ENCODE measurements around the gene VDAC1. TPM values are rescaled to one million over a fixed set of nuclear protein-coding genes. Genes with fewer than 3 reads are reported as not detected.

Gene VDAC1
- total and polyA plus RNA-seq, 10 of the 15 experiments (the other 5 are each of a cell fraction or from before 2014, with no cell fraction given), result 245 to 488 (median 349) TPM

GRCh38 chr5:133968204-133968980 is 36.4 kb downstream of the VDAC1 start, which contains the start of gene C5orf15 (continued):
- TF ChIP-seq CBFB (IDR thresholded peaks at IDR 0.05; ENCODE audit: low read depth), result peak; percentile 71; the same call in 1 of the 2 replicates
- TF ChIP-seq NFYA (IDR thresholded peaks at IDR 0.05; ENCODE audit: borderline replicate concordance, low read depth, low read length), result no peak
- peak; percentile 17 for TF ChIP-seq E2F8 (IDR thresholded peaks at IDR 0.05; ENCODE audit: low read depth, partially characterized antibody)
- no peak for TF ChIP-seq IRF5 (IDR thresholded peaks at IDR 0.05; ENCODE audit: borderline replicate concordance)
- TF ChIP-seq, protein P1, sequence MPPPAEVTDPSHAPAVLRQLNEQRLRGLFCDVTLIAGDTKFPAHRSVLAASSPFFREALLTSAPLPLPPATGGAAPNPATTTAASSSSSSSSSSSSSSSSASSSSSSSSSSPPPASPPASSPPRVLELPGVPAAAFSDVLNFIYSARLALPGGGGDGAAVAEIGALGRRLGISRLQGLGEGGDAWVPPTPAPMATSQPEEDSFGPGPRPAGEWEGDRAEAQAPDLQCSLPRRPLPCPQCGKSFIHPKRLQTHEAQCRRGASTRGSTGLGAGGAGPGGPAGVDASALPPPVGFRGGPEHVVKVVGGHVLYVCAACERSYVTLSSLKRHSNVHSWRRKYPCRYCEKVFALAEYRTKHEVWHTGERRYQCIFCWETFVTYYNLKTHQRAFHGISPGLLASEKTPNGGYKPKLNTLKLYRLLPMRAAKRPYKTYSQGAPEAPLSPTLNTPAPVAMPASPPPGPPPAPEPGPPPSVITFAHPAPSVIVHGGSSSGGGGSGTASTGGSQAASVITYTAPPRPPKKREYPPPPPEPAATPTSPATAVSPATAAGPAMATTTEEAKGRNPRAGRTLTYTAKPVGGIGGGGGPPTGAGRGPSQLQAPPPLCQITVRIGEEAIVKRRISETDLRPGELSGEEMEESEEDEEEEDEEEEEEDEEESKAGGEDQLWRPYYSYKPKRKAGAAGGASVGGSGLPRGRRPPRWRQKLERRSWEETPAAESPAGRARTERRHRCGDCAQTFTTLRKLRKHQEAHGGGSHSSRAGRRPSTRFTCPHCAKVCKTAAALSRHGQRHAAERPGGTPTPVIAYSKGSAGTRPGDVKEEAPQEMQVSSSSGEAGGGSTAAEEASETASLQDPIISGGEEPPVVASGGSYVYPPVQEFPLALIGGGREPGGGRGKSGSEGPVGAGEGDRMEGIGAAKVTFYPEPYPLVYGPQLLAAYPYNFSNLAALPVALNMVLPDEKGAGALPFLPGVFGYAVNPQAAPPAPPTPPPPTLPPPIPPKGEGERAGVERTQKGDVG (CRISPR knock-in tag; IDR thresholded peaks at IDR 0.05), result no peak
- TF ChIP-seq, protein P2, sequence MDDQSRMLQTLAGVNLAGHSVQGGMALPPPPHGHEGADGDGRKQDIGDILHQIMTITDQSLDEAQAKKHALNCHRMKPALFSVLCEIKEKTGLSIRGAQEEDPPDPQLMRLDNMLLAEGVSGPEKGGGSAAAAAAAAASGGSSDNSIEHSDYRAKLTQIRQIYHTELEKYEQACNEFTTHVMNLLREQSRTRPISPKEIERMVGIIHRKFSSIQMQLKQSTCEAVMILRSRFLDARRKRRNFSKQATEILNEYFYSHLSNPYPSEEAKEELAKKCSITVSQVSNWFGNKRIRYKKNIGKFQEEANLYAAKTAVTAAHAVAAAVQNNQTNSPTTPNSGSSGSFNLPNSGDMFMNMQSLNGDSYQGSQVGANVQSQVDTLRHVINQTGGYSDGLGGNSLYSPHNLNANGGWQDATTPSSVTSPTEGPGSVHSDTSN (IDR thresholded peaks at IDR 0.05; ENCODE audit: insufficient replicate concordance, low read depth, low read length), result no peak
- peak; percentile 45; the same call in 1 of the 2 replicates for TF ChIP-seq NR2F1 (conservative IDR thresholded peaks at IDR 0.05)
- TF ChIP-seq HDAC6 (IDR thresholded peaks at IDR 0.05; ENCODE audit: unreplicated experiment), result no peak
- peak; percentile 20 for TF ChIP-seq SP1 (IDR thresholded peaks at IDR 0.05; ENCODE audit: low read depth, low read length)
- TF ChIP-seq, protein P3, sequence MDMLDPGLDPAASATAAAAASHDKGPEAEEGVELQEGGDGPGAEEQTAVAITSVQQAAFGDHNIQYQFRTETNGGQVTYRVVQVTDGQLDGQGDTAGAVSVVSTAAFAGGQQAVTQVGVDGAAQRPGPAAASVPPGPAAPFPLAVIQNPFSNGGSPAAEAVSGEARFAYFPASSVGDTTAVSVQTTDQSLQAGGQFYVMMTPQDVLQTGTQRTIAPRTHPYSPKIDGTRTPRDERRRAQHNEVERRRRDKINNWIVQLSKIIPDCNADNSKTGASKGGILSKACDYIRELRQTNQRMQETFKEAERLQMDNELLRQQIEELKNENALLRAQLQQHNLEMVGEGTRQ (IDR thresholded peaks at IDR 0.05; ENCODE audit: borderline replicate concordance, low read depth, low read length), result no peak
- TF ChIP-seq FOXM1 (IDR thresholded peaks at IDR 0.05; ENCODE audit: low read depth, low read length), result no peak
- TF ChIP-seq ZZZ3 (IDR thresholded peaks at IDR 0.05; ENCODE audit: control insufficient read depth, insufficient read length, low read depth), result no peak
- TF ChIP-seq PAX5 (IDR thresholded peaks at IDR 0.05; ENCODE audit: borderline replicate concordance, low read depth, low read length), result no peak
- TF ChIP-seq ZNF592 (IDR thresholded peaks at IDR 0.05), result no peak
- peak; percentile 98 for TF ChIP-seq POLR2A (IDR thresholded peaks at IDR 0.05; ENCODE audit: low read depth, low read length)
